Mucosa of descending colon (tissue), 3 donors: Measurements from ENCODE around the gene LIME1. TPM values are rescaled to one million over a fixed set of nuclear protein-coding genes. Genes with fewer than 3 reads are reported as not detected.
A peak's percentile ranks its signal among the peaks of the same experiment; 100 is the strongest.

Source experiments
- ATAC-seq: fragments of 200-7000 bp; cut with Tn5 transposase; one replicate; pipeline ENCODE4 v1.9.1; 2020; ENCODE audit warnings: mild to moderate bottlenecking, moderate library complexity
- DNase-seq, 3 donors: peaks; one replicate each; pipeline ENCODE4 v3.0.0-alpha.2; 2020
- H3K36me3 ChIP-seq: fragments of 200-600 bp; one replicate; pipeline ENCODE4 v1.8.0; 2021; ENCODE audit warnings: low read depth, mild to moderate bottlenecking
- H3K4me1 ChIP-seq: fragments of 200-600 bp; one replicate; pipeline ENCODE4 v1.8.0; 2021; ENCODE audit warnings: low read depth, mild to moderate bottlenecking
- H3K4me3 ChIP-seq: fragments of 200-600 bp; one replicate; pipeline ENCODE4 v1.8.0; 2021; ENCODE audit warnings: mild to moderate bottlenecking
- H3K9me3 ChIP-seq: fragments of 200-600 bp; one replicate; pipeline ENCODE4 v1.8.0; 2021; ENCODE audit warnings: mild to moderate bottlenecking
- CTCF ChIP-seq: fragments of 200-600 bp; IDR thresholded peaks from one replicate; pipeline ENCODE4 v1.8.0; 2022; ENCODE audit warnings: antibody characterized with exemption, mild to moderate bottlenecking
- intact Hi-C, 2 donors: fragments of 100-400 bp; cut with DNase I in 1 of 2; cut with micrococcal nuclease in 1 of 2; formaldehyde crosslinking; loops; one replicate each; pipeline versions ENCODE4 v1.11.0 to v1.11.1; 2022; cut with DNase I, micrococcal nuclease
- total RNA-seq, 3 donors: library from RNA; stranded (reverse); fragmentation: NEBNext Ultra II Directional in 2 of 3; extraction: Animal tissue kit (Norgen Biotek cat#: 25700) in 2 of 3; gene quantifications; one replicate each; pipeline versions ENCODE4 v1.2.1 to v1.2.4, GENCODE V29; 2021 to 2023
- donor health status: DM: no; HTN: no; CAD: no; lungs with moderate emphysema.
- donor health status: DM: no; HTN: no; CAD: no.
- donor health status: DM: no; HTN: yes; CAD: no.

LIME1 gene
- total RNA-seq, 3 donors from 2014 or later: 10.4 to 11.2 (median 10.8) TPM

DNA sequence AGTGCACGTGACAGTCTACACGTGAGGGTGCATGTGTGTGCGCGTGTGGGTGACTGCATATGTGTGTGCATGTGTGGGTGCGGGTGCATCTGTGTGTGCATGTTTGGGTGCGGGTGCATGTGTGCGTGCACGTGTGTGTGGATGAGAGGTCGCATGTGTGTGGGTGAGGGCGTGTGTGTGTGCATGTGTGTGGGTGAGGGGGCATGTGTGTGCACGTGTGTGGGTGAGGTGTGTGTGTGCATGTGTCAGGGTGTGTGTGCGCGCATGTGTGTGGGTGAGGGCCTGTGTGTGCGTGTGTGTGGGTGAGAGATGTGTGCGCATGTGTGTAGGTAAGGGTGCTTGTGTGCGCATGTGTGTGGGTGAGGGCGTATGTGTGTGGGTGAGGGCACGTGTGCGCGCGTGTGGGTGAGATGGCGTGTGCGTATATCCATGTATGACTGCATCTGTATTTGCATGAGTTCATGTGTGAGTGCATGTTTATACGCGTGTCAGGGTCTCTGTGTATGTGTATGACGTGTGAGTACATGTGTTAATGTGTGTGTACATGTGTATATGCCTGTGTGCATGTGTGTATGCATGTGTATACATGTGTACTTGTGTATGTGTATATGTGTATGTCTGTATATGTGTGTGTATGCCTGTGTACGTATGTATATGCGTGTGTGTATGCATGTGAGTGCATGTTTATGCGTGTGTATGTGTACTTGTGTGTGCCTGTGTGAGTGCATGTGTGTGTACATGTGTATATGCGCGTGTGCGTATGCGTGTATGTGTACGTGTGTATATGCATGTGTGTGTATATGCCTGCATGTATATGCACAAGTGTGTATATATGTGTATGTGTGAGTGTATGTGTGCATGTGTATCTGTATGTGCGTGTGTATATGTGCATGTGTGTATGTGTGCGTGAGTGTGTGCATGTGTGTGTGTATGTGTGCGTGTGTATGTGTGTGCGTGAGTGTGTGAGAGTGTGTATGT is 4.1 kb upstream of the LIME1 start:
- Histone ChIP-seq H3K4me3 (no peak overlapping the region), H3K36me3 (no peaks in the 10 kb centered on the region), H3K4me1 (peaks cover 29% of the 10 kb centered on the region), H3K9me3 (no peaks in the 10 kb centered on the region)
- intact Hi-C loops: no loop called here
- no peak for TF ChIP-seq CTCF
- ATAC-seq: no peak
- DNase-seq: peak in 1 of 3 donors; percentile 48

- intact Hi-C loops: no loop called here
- TF ChIP-seq CTCF: no peak
- DNase-seq (peak in 1 of 3 donors; percentile 48), ATAC-seq (no peak)
- Histone ChIP-seq H3K4me1 (peaks cover 29% of the 10 kb centered on the region), H3K36me3 (no peaks in the 10 kb centered on the region), H3K9me3 (no peaks in the 10 kb centered on the region), H3K4me3 (no peak overlapping the region)
Measured at GRCh38 chr20:63733117-63733516, 3.3 kb upstream of the LIME1 start.

- peak in 2 of 3 donors; percentile 26 to 47 for DNase-seq
- TF ChIP-seq CTCF: no peak
- peaks cover 32% of the 10 kb centered on the region for H3K4me1 ChIP-seq
- H3K9me3 ChIP-seq: no peaks in the 10 kb centered on the region
- intact Hi-C loops: no loop called here
- no peak for ATAC-seq
- H3K4me3 ChIP-seq: no peak overlapping the region
- H3K36me3 ChIP-seq: no peaks in the 10 kb centered on the region
Measured at GRCh38 chr20:63733579-63734081, 2.8 kb upstream of the LIME1 start.

GRCh38 chr20:63734111-63734945 is 2.1 kb upstream of the LIME1 start:
- Histone ChIP-seq H3K4me1 (peaks cover 36% of the 10 kb centered on the region), H3K9me3 (no peaks in the 10 kb centered on the region), H3K4me3 (no peak overlapping the region), H3K36me3 (no peaks in the 10 kb centered on the region)
- ATAC-seq (no peak), DNase-seq (peak in 2 of 3 donors; percentile 25 to 49)
- TF ChIP-seq CTCF: no peak
- intact Hi-C loops: no loop called here

GRCh38 chr20:63734946-63735858 is 1.3 kb upstream of the LIME1 start:
- intact Hi-C loops: no loop called here
- Histone ChIP-seq H3K36me3 (no peaks in the 10 kb centered on the region), H3K9me3 (no peaks in the 10 kb centered on the region), H3K4me1 (peaks cover 36% of the 10 kb centered on the region), H3K4me3 (no peak overlapping the region)
- ATAC-seq (no peak), DNase-seq (peak in 1 of 3 donors; percentile 61)
- no peak for TF ChIP-seq CTCF
